GM10248 (cell line): ENCODE data around the gene AKR1E2.

Source experiments
- CTCF ChIA-PET: fragments of 300-600 bp; sonication (Branson Sonifier 250); formaldehyde crosslinking; extraction: SDS; loops from one replicate; lab custom pipeline; 2021; ENCODE audit warnings: antibody characterized with exemption; lab: Yijun Ruan, JAX
- POLR2A ChIA-PET: fragments of 350-650 bp; sonication (Branson Sonifier 250); formaldehyde crosslinking; extraction: SDS; loops from one replicate; lab custom pipeline; 2020; ENCODE audit warnings: antibody characterized with exemption; lab: Yijun Ruan, JAX
- DNase-seq: peaks from one replicate; pipeline ENCODE4 v3.0.0; 2012; ENCODE audit errors: extremely low spot score
- TF ChIP-seq, protein P1 (sequence below): IDR thresholded peaks from 2 replicates; pipeline ENCODE4 v1.5.1; 2012; ENCODE audit warnings: mild to moderate bottlenecking, low read depth; ENCODE audit errors: extremely low read depth, missing control alignments, control extremely low read depth

The AKR1E2 gene

GRCh38 chr10:4867520-4868356, 41.7 kb downstream of the AKR1E2 start:
- DNase-seq, result no peak
- ChIA-PET POLR2A (no interaction called here), CTCF (interaction anchor here (0.9 to 1.0 kb wide), 2 partner anchors 18 to 20 kb away, joined by 3 read pairs; no protein-coding TSS in a partner anchor)
- TF ChIP-seq, protein P1, sequence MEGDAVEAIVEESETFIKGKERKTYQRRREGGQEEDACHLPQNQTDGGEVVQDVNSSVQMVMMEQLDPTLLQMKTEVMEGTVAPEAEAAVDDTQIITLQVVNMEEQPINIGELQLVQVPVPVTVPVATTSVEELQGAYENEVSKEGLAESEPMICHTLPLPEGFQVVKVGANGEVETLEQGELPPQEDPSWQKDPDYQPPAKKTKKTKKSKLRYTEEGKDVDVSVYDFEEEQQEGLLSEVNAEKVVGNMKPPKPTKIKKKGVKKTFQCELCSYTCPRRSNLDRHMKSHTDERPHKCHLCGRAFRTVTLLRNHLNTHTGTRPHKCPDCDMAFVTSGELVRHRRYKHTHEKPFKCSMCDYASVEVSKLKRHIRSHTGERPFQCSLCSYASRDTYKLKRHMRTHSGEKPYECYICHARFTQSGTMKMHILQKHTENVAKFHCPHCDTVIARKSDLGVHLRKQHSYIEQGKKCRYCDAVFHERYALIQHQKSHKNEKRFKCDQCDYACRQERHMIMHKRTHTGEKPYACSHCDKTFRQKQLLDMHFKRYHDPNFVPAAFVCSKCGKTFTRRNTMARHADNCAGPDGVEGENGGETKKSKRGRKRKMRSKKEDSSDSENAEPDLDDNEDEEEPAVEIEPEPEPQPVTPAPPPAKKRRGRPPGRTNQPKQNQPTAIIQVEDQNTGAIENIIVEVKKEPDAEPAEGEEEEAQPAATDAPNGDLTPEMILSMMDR, result no peak

- DNase-seq, result no peak
- CTCF ChIA-PET, result interaction anchor here (1.0 to 1.2 kb wide), 2 partner anchors 19 kb away, joined by 3 to 6 read pairs; no protein-coding TSS in a partner anchor
- POLR2A ChIA-PET, result no interaction called here
- TF ChIP-seq, protein P1, result no peak
Observed at GRCh38 chr10:4868357-4868657, 42.3 kb downstream of the AKR1E2 start.

GRCh38 chr10:4882704-4883078, 56.7 kb downstream of the AKR1E2 start:
- ChIA-PET POLR2A (no interaction called here), CTCF (interaction anchor here (0.9 to 1.4 kb wide), 2 partner anchors 10 to 32 kb away, joined by 3 to 4 read pairs; no protein-coding TSS in a partner anchor)
- no peak for DNase-seq
- TF ChIP-seq, protein P1, result no peak

DNA sequence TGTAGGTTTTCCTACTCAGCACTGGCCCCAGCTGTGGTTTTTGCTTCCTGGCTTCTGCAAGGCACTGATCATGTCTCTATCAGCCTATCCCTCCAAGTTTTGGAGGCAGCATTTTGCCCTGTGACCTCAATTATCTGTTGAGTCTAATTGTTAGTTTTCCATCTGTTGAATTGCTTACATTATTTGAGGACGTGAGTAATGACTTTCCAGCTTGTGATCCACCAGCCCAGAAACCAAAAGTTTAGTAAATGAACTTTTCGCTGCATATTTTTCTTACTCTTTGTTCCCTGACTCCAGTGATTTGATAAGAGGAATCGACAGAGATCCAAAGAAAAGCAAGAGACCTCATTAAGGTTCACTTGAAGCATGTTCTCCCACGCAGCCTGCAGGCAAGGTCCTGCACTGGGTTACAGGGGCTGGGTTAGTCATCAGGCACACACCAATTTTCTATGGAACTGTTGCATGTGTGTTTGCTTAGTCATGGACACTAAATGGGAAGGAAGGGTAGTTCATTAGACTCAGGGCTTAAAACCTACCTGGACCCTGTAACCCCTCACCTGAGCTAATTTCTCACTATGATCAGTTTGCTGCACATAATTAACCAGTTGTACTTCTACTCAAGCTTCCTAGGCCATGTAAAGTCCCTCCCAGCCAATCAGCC, 57.2 kb downstream of the AKR1E2 start:
- POLR2A ChIA-PET, result no interaction called here
- CTCF ChIA-PET, result interaction anchor here (0.9 to 1.4 kb wide), 2 partner anchors 10 to 33 kb away, joined by 3 to 4 read pairs; no protein-coding TSS in a partner anchor
- TF ChIP-seq, protein P1, result no peak
- DNase-seq, result no peak

DNA sequence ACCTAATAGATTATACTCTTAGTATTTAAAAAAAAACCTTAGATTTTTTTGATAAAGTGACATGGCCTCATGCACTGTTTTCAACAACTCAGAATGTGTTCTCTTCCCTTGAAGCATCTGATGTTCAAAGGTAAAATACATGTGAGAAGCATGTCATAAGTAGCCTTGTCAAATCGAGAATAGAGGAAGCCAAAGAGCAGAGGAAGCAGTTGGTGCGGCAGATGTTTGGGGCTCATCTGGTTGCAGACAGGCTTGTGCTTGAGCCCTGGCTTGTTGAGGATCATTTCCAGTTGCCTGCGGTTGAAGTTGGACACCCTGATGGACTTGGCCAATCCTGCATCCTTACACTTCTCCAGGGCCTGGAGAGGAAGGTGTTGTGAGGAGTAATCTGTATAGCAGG, 59.2 kb downstream of the AKR1E2 start:
- ChIA-PET POLR2A (no interaction called here), CTCF (no interaction called here)
- no peak for DNase-seq
- TF ChIP-seq, protein P1, result no peak

DNA sequence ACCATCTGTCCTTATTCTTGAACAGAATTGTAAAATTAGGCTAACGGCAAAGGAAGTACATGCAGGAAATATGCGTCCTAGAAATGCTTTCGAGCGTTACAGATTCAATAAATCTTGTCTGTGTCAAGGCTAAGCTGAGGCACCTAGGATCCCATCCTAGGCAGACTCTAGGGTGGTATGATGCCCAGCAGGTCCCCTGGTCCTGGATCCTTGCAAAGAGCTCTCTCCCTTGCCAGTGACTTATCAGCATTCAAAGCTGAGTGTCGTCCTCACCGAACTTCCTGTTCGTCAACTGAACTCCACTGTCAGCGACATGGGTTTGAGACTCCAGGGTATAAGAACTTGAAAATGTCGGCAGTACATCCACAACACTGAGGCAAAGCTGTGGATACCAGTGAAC, 61.5 kb downstream of the AKR1E2 start:
- CTCF ChIA-PET, result interaction anchor here (1.6 kb wide), 1 partner anchor 38 kb away, joined by 3 read pairs; no protein-coding TSS in a partner anchor
- TF ChIP-seq, protein P1, result no peak
- DNase-seq, result no peak
- POLR2A ChIA-PET, result no interaction called here
